Bronchus fibroblast of lung (primary cell): Measurements from ENCODE around the gene CPXM1. TPM values are rescaled to one million over a fixed set of nuclear protein-coding genes. Genes with fewer than 3 reads are reported as not detected.

Source experiments
- total RNA-seq: library from RNA; depleted of rRNA; stranded (reverse); fragments of >200 nt; gene quantifications from 2 replicates; pipeline ENCODE4 v1.2.3, GENCODE V29; 2015

The CPXM1 gene
- total RNA-seq, result 4.5 and 5.6 TPM in 2 replicates

DNA sequence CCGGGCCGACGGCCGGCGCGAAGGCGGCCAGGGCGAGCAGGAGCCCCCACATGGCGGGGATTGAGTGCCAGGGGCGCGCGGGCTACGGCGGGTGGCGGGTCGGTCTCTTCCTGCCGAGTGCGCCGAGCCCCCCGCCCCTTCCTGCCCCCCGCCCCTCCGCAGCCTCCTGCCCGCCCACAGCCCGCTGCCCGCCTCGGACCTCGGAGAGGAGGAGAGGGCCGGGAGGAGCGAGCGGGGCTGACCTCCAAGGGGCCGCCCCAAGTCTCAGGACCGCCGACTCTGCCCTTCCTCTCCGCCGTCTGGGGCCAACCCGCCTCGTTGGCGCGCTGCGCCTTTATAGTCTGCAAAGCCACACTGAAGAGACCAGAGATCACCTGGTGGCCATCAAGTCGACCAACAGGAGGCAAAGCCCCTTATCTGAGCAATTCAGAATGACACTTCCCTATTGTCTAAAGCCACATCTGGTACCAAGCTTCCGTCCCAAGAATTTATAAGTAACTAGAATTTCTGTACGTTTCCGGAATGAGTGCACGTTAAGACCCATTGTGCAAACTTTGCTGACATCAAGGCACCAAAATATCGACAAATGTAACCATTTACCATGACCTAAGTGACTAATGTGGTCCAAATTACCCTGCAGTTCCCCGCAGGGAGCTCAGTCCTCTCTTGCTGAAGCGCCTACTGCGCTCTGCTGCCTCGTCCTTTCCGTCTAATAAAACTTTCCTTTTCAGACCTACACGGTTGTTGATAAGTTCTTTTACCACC, at the start of gene CPXM1:
CPXM1 (minus strand) TSS at position 107 of the 765 bp plus-strand sequence; CDS start at position 52, 55 bp downstream.

DNA sequence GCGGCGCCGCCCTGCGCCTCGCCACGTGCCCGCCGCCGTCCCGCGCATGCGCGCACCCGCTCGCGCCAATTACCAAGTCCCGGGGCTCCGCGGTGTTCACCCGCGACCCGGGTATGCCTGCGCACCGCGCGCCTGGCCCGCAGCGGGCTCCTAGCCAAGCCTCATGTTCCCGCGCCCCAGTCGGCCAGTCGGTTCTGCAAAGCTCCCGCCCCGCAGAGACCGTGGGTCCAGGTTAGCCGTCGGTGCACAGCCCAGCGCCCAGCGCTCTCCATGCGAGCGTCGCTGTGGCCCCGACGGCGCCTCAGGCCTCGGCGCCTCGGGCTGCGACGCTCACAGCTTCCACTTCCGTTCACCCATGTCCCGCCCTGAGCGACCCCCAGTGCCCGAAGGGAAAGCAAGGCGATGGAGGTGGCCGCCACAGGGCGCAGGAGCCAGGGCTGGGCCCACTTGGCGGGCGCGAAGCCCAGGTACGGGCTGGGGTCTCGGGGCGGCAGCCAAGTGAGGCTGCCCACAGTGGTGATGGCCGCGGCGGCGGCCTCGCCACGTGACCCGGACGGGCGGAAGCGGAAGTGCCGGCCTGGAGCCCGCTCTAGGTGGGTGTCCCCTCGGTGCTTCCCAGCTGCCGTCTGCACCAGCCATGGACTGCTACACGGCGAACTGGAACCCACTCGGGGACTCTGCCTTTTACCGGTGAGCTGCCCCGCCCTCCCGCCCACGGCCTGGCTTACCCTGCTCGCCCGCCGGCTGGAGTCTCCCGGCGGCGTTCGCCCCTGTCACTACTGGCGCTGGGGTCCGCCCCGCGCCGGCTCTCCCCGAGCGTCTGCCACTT, 39.9 kb upstream of the CPXM1 start, which contains the start of the genes PCED1A and VPS16:
PCED1A (minus strand) TSS at position 518 of the 829 bp plus-strand sequence. CDS start 743 bp downstream, outside the sequence.
VPS16 (plus strand) TSS at position 608 of the 829 bp plus-strand sequence; CDS start at position 638, 30 bp downstream.

DNA sequence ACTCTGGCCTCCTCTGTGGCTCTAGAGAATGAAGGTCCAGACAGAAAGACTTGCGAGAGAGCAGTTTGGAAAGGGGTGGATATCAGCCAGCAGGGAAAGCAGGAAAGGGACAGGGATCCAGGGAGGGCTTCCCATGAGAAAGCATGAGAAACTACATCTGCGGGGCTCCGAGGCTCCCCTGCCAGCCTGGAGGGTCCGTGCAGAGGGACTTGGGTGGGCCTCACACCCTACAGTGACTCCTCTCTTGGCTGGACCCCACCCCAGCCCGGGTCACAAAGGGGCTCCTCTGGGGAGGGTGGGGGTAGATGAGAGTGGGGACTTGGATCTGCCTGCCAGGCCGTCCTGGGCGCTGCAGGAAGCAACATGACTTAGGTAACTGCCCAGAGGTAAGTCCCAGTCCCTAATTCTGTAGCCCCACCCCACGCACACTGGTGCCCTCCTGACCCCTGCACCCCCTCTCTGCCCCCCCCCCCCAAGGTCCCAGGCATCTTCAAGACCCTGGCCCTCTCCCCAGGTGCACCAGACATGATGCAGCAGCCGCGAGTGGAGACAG, 15.7 kb upstream of the CPXM1 start, which contains the start of gene TMEM239:
TMEM239 (plus strand) TSS at position 335 of the 553 bp plus-strand sequence; CDS start at position 526, 191 bp downstream.

DNA sequence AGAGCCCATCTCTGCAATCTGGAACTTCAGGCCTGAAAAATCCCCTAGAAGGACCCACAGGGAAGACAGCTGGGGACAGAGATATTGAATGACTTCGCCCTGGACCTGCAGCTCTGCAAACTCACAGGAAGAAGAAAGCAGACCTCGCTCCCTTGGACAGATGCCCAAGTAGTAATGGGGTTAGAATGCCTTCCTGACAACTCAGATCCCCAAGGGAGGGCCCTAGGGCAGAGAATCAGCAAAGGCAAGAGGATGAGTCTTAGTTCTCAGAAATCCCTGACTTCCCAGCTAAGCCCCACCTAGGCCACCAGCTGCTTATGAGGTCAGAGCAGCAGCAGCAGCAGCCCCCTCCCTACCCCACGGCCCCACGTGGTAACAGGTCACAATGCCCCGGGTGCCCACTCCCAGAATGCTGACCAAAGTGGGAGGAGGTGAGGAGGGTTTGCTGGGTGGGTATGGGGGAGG, 14.2 kb upstream of the CPXM1 start, which contains the start of gene C20orf141:
C20orf141 (plus strand) TSS at position 401 of the 465 bp plus-strand sequence. CDS start 198 bp downstream, outside the sequence.

Other genes starting within 250 kb of the CPXM1 start
- 145 TPM in 2 replicates for gene NOP56, start 148.0 kb downstream of the CPXM1 start, total RNA-seq
- 102 and 126 TPM in 2 replicates for gene IDH3B, start 136.4 kb downstream of the CPXM1 start, total RNA-seq
- gene EBF4, start 107.8 kb downstream of the CPXM1 start, total RNA-seq, result 0.34 and 0.45 TPM in 2 replicates
- gene C20orf141, start 14.4 kb upstream of the CPXM1 start, total RNA-seq, result not detected in 2 replicates
- not detected in 2 replicates for gene TMEM239, start 15.7 kb upstream of the CPXM1 start, total RNA-seq
- gene PCED1A, start 40.0 kb upstream of the CPXM1 start, total RNA-seq, result 13.8 and 21.7 TPM in 2 replicates
- gene VPS16, start 40.1 kb upstream of the CPXM1 start, total RNA-seq, result 35.3 and 38.5 TPM in 2 replicates
- 31.1 and 31.3 TPM in 2 replicates for gene PTPRA, start 72.9 kb upstream of the CPXM1 start, total RNA-seq
- not detected in 2 replicates for gene GNRH2, start 243.0 kb upstream of the CPXM1 start, total RNA-seq
- 74.9 and 89.9 TPM in 2 replicates for gene MRPS26, start 245.4 kb upstream of the CPXM1 start, total RNA-seq